ENCODE data around the gene MEST. TPM values are rescaled to one million over a fixed set of nuclear protein-coding genes. Genes with fewer than 3 reads are reported as not detected.
"Not testable (repeated sequence)": the region's sequence is repeated elsewhere in the genome, so short reads cannot be mapped to it uniquely, and the experiment has no call there.

MEST gene
- total RNA-seq, 1 experiment from 2014 or later, result 49.5 TPM

DNA sequence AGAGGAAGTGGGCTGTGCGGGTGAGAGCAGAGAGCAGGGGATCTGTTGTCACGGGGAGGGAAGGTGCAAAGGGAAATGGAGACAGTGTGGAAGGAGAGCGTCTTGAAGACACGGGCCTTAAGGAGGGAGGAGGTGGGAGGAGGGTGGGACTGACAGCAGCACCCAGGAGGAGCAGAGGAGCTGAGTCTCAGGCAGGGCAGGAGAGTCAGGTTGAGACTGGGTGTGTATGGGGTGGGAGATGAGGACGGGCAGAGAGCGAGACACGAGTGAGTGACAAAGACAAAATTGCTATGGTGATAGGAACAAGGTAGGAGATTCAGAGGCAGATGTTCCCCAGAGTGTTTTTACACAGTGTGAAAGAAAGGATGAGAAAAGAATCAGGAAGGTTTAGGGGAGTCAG, 49.4 kb downstream of the MEST start:
- ATAC-seq; H3K27ac ChIP-seq (ENCODE audit: low read depth, low read length); DNase-seq (ENCODE audit: low read depth, low spot score); H3K36me3 ChIP-seq (ENCODE audit: control insufficient read depth in 1 of 2, insufficient read depth in 2 of 2, low read length in 2 of 2); intact Hi-C loops (cut with micrococcal nuclease); H4K20me1 ChIP-seq (ENCODE audit: insufficient read depth); H3K9ac ChIP-seq (ENCODE audit: low read length); H3K4me2 ChIP-seq (ENCODE audit: low read length); H3K4me3 ChIP-seq (replicated peaks in 1 of 2; ENCODE audit: low read depth in 1 of 2, low read length in 2 of 2); H3K9me3 ChIP-seq (ENCODE audit: control insufficient read depth in 1 of 2, insufficient read depth in 1 of 2, low read depth in 1 of 2, low read length in 2 of 2); H3K79me2 ChIP-seq (ENCODE audit: insufficient read depth, low read length); BruUV-seq (replicated peaks); H3K4me1 ChIP-seq (ENCODE audit: control insufficient read depth in 1 of 2, insufficient read depth in 2 of 2, low read length in 2 of 2); CTCF ChIA-PET; H3K27me3 ChIP-seq (ENCODE audit: insufficient read depth, low read length); RAD21 ChIA-PET (ENCODE audit: low non-redundant PET in 1 of 2, low total read pairs in 2 of 2, uncharacterized antibody in 2 of 2, unreplicated experiment in 2 of 2); POLR2A ChIA-PET; H3K9me2 ChIP-seq (ENCODE audit: insufficient read depth); H2AFZ ChIP-seq (ENCODE audit: low read depth, low read length, poor library complexity, severe bottlenecking): not testable (repeated sequence)

GRCh38 chr7:130542297-130542696, 50.4 kb downstream of the MEST start:
- H3K9me3 ChIP-seq (ENCODE audit: control insufficient read depth in 1 of 2, insufficient read depth in 1 of 2, low read depth in 1 of 2, low read length in 2 of 2); CTCF ChIA-PET; H3K79me2 ChIP-seq (ENCODE audit: insufficient read depth, low read length); BruUV-seq (replicated peaks); H3K4me1 ChIP-seq (ENCODE audit: control insufficient read depth in 1 of 2, insufficient read depth in 2 of 2, low read length in 2 of 2); H4K20me1 ChIP-seq (ENCODE audit: insufficient read depth); H3K27me3 ChIP-seq (ENCODE audit: insufficient read depth, low read length); ATAC-seq; H3K4me3 ChIP-seq (replicated peaks in 1 of 2; ENCODE audit: low read depth in 1 of 2, low read length in 2 of 2); RAD21 ChIA-PET (ENCODE audit: low non-redundant PET in 1 of 2, low total read pairs in 2 of 2, uncharacterized antibody in 2 of 2, unreplicated experiment in 2 of 2); H3K9ac ChIP-seq (ENCODE audit: low read length); intact Hi-C loops (cut with micrococcal nuclease); H3K36me3 ChIP-seq (ENCODE audit: control insufficient read depth in 1 of 2, insufficient read depth in 2 of 2, low read length in 2 of 2); POLR2A ChIA-PET; H3K27ac ChIP-seq (ENCODE audit: low read depth, low read length); H3K4me2 ChIP-seq (ENCODE audit: low read length); H3K9me2 ChIP-seq (ENCODE audit: insufficient read depth); DNase-seq (ENCODE audit: low read depth, low spot score); H2AFZ ChIP-seq (ENCODE audit: low read depth, low read length, poor library complexity, severe bottlenecking): not testable (repeated sequence)

- Histone ChIP-seq H4K20me1 (ENCODE audit: insufficient read depth) (no peaks in the 10 kb centered on the region), H2AFZ (ENCODE audit: low read depth, low read length, poor library complexity, severe bottlenecking) (no peak overlapping the region), H3K9me3 (ENCODE audit: control insufficient read depth in 1 of 2, insufficient read depth in 1 of 2, low read depth in 1 of 2, low read length in 2 of 2) (no peaks in the 10 kb centered on the region), H3K4me3 (replicated peaks in 1 of 2; ENCODE audit: low read depth in 1 of 2, low read length in 2 of 2) (no peak overlapping the region), H3K27ac (ENCODE audit: low read depth, low read length) (no peak overlapping the region), H3K9ac (ENCODE audit: low read length) (no peak overlapping the region), H3K9me2 (ENCODE audit: insufficient read depth) (no peaks in the 10 kb centered on the region), H3K27me3 (ENCODE audit: insufficient read depth, low read length) (no peaks in the 10 kb centered on the region), H3K4me1 (ENCODE audit: control insufficient read depth in 1 of 2, insufficient read depth in 2 of 2, low read length in 2 of 2) (no peaks in the 10 kb centered on the region), H3K79me2 (ENCODE audit: insufficient read depth, low read length) (no peaks in the 10 kb centered on the region), H3K36me3 (ENCODE audit: control insufficient read depth in 1 of 2, insufficient read depth in 2 of 2, low read length in 2 of 2) (no peaks in the 10 kb centered on the region; a peak in 1 of 4 replicates), H3K4me2 (ENCODE audit: low read length) (no peak overlapping the region)
- ChIA-PET RAD21 (ENCODE audit: low non-redundant PET in 1 of 2, low total read pairs in 2 of 2, uncharacterized antibody in 2 of 2, unreplicated experiment in 2 of 2) (no interaction called here), CTCF (no interaction called here), POLR2A (no interaction called here)
- TF ChIP-seq FOSL1 (IDR thresholded peaks at IDR 0.05; ENCODE audit: low read depth) (no peak), ZNF274 (IDR thresholded peaks at IDR 0.05; ENCODE audit: low read depth, low read length) (no peak), EGR1 (IDR thresholded peaks at IDR 0.05; ENCODE audit: low read depth) (no peak), SIN3A (IDR thresholded peaks at IDR 0.05; ENCODE audit: low read depth) (no peak), EZH2 (IDR thresholded peaks at IDR 0.05) (no peak), YY1 (IDR thresholded peaks at IDR 0.05; ENCODE audit: extremely low read depth, insufficient replicate concordance, low read depth, low read length) (no peak), CBX3 (IDR thresholded peaks at IDR 0.05; ENCODE audit: low read depth) (no peak), ZFX (IDR thresholded peaks at IDR 0.05) (no peak)
- TF ChIP-seq, protein P1, sequence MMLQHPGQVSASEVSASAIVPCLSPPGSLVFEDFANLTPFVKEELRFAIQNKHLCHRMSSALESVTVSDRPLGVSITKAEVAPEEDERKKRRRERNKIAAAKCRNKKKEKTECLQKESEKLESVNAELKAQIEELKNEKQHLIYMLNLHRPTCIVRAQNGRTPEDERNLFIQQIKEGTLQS (IDR thresholded peaks at IDR 0.05), result no peak
- TF ChIP-seq, protein P2, sequence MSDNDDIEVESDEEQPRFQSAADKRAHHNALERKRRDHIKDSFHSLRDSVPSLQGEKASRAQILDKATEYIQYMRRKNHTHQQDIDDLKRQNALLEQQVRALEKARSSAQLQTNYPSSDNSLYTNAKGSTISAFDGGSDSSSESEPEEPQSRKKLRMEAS (IDR thresholded peaks at IDR 0.05), result no peak
- intact Hi-C loops (cut with micrococcal nuclease), result no loop called here
- ATAC-seq (no peak), DNase-seq (ENCODE audit: low read depth, low spot score) (no peak)
- no TSS peak for BruUV-seq (replicated peaks)
Observed at GRCh38 chr7:130543487-130544010, 51.7 kb downstream of the MEST start.

Data from HCT116 (cell line).